DMS153 treated with DMSO at 0.1 percent for 48 hours (cell line): ENCODE data around the gene ETV6.

Source experiments
- DNase-seq: peaks from one replicate; lab custom pipeline; 2025; ENCODE audit not compliant: unreplicated experiment; lab: John Stamatoyannopoulos, UW

The ETV6 gene

GRCh38 chr12:11823043-11823442, 173.6 kb downstream of the ETV6 start:
- DNase-seq: no peak

GRCh38 chr12:11823593-11823992, 174.1 kb downstream of the ETV6 start:
- DNase-seq: no peak

DNA sequence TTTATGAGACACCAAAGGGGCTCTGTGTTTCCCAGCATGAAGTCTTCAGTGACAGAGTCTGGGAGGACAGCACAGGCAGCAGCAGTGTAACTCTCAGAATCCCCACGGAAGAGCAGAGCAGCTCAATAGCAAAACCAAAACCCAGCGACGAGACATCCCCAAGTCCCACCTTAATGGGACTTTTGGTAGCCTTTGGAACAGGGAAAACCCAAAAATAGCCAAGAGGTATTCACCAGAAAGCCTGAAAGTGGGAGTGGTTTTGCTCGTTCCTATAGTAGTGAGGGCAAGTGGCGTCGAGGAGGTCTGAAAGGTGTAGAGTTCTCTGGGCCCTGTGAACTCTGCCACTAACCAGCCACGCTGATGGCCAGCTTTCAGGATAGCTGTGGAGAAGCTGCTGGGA, 174.6 kb downstream of the ETV6 start:
- DNase-seq: no peak

DNA sequence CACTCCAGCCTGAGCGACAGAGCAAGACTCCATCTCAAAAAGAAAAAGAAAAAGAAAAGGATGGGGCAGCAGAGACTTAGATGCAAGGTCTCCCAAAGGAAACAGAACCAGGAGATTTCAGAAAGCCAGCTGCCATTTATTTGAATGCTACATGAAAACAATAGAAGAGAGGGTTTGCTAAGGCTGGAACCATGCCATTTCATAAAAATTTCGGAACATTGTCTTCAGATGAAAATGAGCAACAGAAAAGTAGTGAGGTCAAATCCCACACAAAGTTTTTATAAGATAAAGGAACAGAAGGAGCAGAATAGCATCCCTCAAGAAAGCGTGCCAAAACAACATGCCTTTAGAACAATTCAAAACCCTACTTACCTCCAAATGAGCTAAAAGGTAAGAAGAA, 175.3 kb downstream of the ETV6 start:
- DNase-seq: no peak

DNA sequence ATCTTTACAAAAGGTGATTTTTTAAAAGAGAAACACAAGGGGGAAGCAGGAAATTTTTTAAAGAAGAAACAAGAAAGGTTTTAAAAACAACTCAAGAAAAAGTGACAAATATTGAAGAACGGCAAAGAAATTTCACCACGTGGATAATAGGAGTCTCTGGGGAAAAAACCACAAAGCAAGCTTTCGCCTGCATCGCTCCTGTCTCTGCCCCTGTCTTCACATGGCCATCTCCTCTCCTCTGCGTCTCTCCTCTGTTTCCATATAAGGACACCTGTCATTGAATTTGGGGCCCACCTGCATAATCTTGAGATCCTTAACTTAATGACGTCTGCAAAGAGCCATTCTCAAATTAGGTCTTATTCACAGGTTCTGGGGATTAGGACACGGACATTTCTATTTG, 175.8 kb downstream of the ETV6 start:
- DNase-seq: no peak

DNA sequence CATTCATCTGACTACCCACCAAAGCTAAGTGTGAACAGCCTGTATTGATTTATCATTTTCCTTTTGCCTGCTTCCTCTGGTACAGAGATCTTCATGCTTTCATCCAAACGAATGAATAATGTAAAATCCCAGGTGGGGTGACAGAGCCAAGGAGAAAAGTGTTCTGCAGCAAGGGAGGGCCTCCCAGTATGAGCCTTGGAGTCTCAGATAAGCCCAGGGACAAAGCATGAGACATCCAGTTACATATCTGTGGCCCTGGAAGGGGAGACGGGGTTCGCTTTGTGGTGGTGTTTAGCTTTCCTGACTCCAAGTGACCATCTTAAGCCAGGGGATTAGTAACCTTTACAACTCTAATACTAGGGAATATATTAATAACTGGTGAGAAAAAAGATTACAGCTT, 177.1 kb downstream of the ETV6 start:
- no peak for DNase-seq

DNA sequence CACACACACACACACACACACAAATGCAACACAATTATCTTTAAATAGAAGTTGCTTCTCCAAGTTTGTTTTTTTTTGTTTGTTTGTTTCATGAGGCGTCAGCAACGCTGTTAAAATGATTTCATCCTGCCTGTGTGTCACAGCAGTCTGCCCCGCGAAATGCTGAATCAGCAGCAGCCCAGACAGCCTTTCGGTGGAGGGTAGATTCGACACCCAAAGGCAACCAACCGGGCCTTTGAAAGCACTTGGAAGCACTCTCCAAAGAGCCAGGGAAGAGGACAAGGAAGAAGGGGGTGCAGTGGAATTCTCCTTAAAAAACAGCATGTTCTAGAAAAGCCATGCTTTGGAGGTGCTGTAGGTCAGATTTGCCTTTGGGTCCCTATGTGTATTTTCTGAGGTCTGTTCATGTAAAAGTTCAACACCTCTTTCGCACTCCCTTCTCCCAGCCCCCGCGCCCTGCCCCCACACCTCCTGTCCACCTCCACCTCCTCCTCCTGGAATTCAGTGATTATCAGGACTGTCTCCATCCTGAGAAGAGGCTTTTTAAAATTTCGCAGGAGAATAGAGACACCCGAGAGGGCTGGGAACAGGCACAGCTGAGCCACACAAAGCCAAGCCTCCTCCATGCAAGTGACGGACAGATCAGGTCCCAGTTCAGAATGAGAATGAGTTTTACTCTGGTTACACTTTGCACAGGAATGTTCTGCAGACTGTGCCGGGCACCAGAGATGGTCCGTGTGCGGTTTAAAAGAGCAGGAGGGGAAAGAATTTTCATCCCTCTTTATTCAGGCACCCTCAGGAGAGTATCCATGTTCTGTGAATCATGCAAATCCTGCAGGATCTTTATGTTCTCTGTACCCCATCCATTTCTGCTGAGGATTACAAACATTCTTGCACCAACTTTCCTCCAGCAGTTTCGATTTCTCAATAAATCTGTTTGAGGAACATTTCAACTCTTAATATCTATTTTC, 177.9 kb downstream of the ETV6 start:
- no peak for DNase-seq

DNA sequence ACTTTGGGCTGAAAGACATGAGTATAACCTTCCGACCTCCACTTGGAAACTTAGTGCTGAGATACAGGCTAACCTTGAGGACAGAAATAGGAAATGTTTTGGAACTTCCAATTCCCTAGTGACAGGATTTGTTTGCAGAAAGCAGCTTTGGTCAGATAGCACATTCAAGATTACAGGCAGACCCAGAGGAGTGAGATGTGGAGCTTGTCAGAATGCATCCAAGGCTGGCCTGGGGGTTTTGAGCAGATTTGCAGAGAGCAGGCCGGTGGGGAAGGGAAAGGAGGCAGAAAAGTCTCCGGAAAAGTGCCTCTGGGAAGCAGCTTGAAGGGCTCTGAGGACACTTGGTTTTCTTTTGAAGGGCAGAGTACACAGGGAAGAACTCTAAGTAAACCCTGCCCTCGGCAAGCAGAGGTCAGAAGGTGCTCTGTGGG, 180.3 kb downstream of the ETV6 start:
- DNase-seq: no peak

DNA sequence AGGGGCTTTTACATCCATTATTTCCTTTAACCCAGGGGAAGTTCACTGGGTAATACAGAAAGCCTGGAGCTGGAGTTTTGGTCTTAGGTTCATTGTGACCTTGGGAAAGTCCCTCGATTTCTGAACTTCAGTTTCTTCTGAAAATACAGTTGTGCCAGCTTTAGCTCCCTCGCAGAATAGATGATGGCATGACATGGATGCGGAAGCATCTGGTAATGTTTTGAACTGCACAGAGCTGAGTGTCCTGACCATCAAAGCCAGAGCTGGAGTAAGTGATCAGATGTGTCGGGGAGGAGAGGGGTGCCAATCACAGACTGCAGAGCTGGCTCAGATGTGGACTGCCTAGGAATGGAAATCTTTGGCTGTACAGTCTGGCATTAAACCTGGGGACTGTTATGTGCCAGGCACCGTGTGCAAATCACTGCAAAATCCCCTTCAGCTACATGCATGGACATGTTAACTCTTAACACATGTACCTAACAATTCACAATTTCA, 180.9 kb downstream of the ETV6 start:
- DNase-seq: no peak

DNA sequence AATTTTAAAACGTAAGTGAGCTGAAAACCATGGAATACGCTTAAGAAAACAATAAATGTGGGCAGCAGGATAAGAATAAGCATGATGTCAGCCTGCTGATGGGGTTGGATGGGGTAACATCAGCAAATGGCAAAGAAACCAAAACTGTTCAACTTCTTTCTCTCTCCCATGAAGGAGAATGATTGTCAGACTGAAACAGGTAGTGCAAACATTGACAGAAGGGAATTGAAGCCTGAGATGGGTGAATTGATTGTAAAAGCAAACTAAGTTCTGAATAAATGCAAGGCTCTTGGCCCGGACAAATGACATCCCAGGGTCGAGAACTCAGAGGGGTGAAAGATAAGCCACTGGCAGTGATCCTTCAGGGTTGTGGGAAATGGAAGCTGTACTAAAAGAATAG, 182.6 kb downstream of the ETV6 start:
- DNase-seq: no peak

GRCh38 chr12:11833174-11833895, 183.9 kb downstream of the ETV6 start:
- no peak for DNase-seq

DNA sequence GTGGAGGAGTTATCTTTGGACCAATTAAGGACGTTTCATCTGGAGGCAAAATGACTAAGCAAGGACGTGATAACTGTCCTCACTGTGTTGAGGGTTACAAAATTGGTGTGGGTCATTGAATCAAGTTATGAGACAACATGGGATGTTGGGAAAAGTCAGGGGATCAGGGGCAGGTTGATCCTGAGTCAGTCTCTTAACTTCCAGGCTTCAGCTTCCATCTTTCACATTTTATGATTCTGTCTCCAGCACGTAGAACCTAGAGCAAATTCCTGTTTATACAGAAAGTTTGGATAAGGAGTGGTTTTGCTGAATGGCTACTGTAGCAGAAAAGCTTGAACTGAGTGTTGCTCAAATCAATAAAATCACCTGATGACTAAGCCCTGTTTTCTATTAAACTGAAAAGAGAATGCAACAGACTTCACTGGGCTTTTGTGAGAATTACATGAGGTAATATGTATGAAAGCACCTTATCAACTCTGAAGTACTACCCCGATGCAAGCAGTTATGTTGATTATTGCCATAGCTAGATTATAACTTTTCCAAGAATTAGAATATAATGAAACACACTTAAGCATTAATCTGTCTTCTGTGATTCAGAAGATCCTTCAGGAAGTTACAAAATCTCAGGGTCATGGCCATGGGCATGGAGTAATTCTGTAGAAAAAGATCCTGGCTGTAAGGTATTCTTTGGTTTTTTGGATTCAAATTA, 184.8 kb downstream of the ETV6 start:
- no peak for DNase-seq

DNA sequence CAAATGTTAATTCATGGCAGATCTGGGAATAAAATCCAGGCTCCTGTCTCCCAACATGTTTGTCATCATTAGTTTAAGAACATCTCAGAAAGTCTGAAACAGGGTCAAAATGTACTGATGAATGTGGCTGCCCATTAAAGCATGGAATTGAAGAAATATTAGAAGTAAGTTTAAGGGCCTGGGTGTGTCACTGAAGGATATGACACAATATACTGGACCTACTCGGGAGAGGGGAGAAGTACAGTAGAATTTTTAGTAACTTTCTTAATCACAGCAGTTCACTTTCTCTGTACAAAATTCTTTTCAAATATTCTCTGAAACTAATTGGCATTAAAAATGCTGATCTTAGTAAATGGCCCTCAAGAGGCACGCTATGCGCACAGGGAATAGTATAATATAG, 185.5 kb downstream of the ETV6 start:
- DNase-seq: no peak

- no peak for DNase-seq
Observed at GRCh38 chr12:11836282-11837151, 187.0 kb downstream of the ETV6 start.

GRCh38 chr12:11837216-11837934, 187.9 kb downstream of the ETV6 start:
- DNase-seq: no peak

DNA sequence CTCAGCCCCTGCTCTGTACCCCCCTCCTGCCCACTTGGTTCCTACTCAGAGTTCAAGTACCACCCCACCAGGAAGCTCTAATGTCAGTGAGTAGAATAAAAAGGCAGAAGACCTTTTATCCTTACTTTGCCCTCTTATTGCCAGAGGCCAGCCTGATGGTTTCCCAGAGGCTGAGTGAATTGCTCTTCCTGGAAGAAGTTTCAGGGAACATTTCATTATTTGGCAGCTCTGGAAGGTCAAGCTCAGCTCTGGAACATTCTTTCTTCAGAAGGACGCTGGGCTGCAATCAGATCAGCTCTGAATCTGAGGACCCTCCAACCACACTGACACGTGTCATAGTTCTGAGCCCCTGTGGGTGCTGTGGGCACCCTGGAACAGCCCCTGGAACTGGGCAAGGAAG, 188.9 kb downstream of the ETV6 start:
- no peak for DNase-seq

GRCh38 chr12:11839091-11839641, 189.7 kb downstream of the ETV6 start:
- DNase-seq: peak; percentile 36

GRCh38 chr12:11840366-11840765, 190.9 kb downstream of the ETV6 start:
- DNase-seq: peak; percentile 56

DNA sequence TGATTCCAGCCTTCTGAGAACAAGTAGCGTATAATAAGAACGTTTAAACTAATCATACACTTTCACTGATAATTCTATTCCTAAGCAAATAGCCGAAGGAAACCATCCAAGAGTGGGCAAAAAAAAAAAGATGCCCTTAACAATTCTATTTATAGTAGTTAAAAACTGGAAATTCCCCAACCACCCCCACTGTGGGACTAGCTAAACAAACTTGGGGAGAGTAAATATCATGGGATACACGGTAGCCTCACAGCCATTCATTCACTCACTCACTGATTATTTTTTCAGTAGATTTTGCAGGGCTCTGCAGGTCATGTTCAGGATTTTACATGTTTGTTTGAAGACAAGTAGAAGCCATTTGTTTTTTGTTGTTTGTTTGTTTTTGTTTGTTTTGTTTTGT, 197.0 kb downstream of the ETV6 start:
- no peak for DNase-seq
